K562 (cell line): ENCODE measurements around the gene EGF. TPM values are rescaled to one million over a fixed set of nuclear protein-coding genes. Genes with fewer than 3 reads are reported as not detected.
A peak's percentile ranks its signal among the peaks of the same experiment; 100 is the strongest.
"Not testable (repeated sequence)": the region's sequence is repeated elsewhere in the genome, so short reads cannot be mapped to it uniquely, and the experiment has no call there.

ENCODE experiments used
- ATAC-seq: fragments of 200-7000 bp; cut with Tn5 transposase; 3 replicates; pipeline ENCODE4 v1.9.1; 2020; ENCODE audit warnings: moderate library complexity
- BruUV-seq: library from RNA; stranded (reverse); fragments of 400-500 nt; replicated peaks from 2 replicates; lab custom pipeline; 2021; lab: Mats Ljungman, UMichigan
- CTCF ChIA-PET: fragments of 300-600 bp; formaldehyde crosslinking; extraction: SDS; loops from one replicate; lab custom pipeline; 2021; ENCODE audit warnings: low intra/inter-chr PET ratio; lab: Yijun Ruan, JAX
- POLR2A ChIA-PET: fragments of 300-600, 350-650 bp; sonication (Branson Sonifier 250); formaldehyde crosslinking; extraction: SDS; loops from one replicate; lab custom pipeline; 2021; ENCODE audit warnings: antibody characterized with exemption, inconsistent platforms; lab: Yijun Ruan, JAX
- DNase-seq, 4 experiments: peaks; one replicate each; pipeline versions ENCODE4 v3.0.0 to v3.0.0-alpha.2; 2011 to 2018; ENCODE audit warnings: low spot score in 3 of 4, mixed read lengths in 3 of 4; ENCODE audit errors: extremely low read depth in 1 of 4
- FAIRE-seq: peaks from 2 replicates; lab custom pipeline; 2011; peaks lifted over from hg19 to GRCh38; lab: Jason Lieb, UNC
- H2AFZ ChIP-seq: 2 replicates; pipeline ENCODE4 v1.6.0; 2011; ENCODE audit warnings: low read depth, low read length, control low read depth, inconsistent platforms
- H3K27ac ChIP-seq: fragments of 200-600 bp; 3 replicates; pipeline ENCODE4 v1.8.0; 2011; ENCODE audit warnings: low read depth, mild to moderate bottlenecking, control low read depth, inconsistent platforms, low read length, moderate library complexity, mixed read lengths; ENCODE audit errors: extremely low read depth
- H3K27me3 ChIP-seq, 2 experiments: fragments of 300-600 bp in 1 of 2; 2 replicates in 1 of 2; 3 replicates in 1 of 2; pipeline versions ENCODE4 v1.6.0 to v1.8.0; 2011; ENCODE audit warnings: inconsistent platforms in 2 of 2, low read length in 2 of 2, mild to moderate bottlenecking in 1 of 2, mixed read lengths in 1 of 2, moderate library complexity in 1 of 2; ENCODE audit not compliant: control insufficient read depth in 2 of 2, insufficient read depth in 2 of 2
- H3K36me3 ChIP-seq: fragments of 300-600 bp; 3 replicates; pipeline ENCODE4 v1.8.0; 2011; ENCODE audit warnings: mild to moderate bottlenecking, low read length, inconsistent platforms; ENCODE audit not compliant: control insufficient read depth, insufficient read depth
- H3K4me1 ChIP-seq, 2 experiments: fragments of 200-600 bp in 1 of 2; replicated peaks in 1 of 2; 2 replicates in 1 of 2; 3 replicates in 1 of 2; pipeline versions ENCODE4 v1.5.1 to v1.8.0; 2011; ENCODE audit warnings: inconsistent platforms in 2 of 2, low read length in 2 of 2, mild to moderate bottlenecking in 1 of 2, mixed read lengths in 1 of 2, moderate library complexity in 1 of 2; ENCODE audit not compliant: control insufficient read depth in 2 of 2, insufficient read depth in 2 of 2
- H3K4me2 ChIP-seq: 2 replicates; pipeline ENCODE4 v1.6.1; 2011; ENCODE audit warnings: low read length, control low read depth, inconsistent platforms, mixed read lengths; ENCODE audit not compliant: insufficient read depth
- H3K4me3 ChIP-seq: fragments of 200-600 bp; sonication (generic), shearing (Covaris generic); 2 replicates; pipeline ENCODE4 v1.5.1; 2016; ENCODE audit warnings: control low read depth, inconsistent platforms
- H3K79me2 ChIP-seq: fragments of 200-600 bp; 3 replicates; pipeline ENCODE4 v1.8.0; 2011; ENCODE audit warnings: low read length, inconsistent platforms; ENCODE audit not compliant: control insufficient read depth, insufficient read depth
- H3K9ac ChIP-seq, 2 experiments: 2 replicates each; pipeline versions ENCODE4 v1.6.0 to v1.6.1; 2011; ENCODE audit warnings: low read depth in 2 of 2, low read length in 2 of 2, control low read depth in 1 of 2, inconsistent platforms in 1 of 2, mild to moderate bottlenecking in 1 of 2, mixed read lengths in 1 of 2; ENCODE audit not compliant: insufficient read depth in 1 of 2
- H3K9me1 ChIP-seq: one replicate; pipeline ENCODE4 v1.6.0; 2011; ENCODE audit warnings: inconsistent platforms, mild to moderate bottlenecking, low read length, moderate library complexity; ENCODE audit not compliant: control insufficient read depth, insufficient read depth
- H3K9me3 ChIP-seq: replicated peaks from 2 replicates; pipeline ENCODE4 v1.5.1; 2011; ENCODE audit warnings: low read depth, low read length, inconsistent platforms; ENCODE audit not compliant: control insufficient read depth, insufficient read depth
- H4K20me1 ChIP-seq: replicated peaks from 2 replicates; pipeline ENCODE4 v1.6.1; 2011; ENCODE audit warnings: low read length, inconsistent platforms, mixed read lengths; ENCODE audit not compliant: control insufficient read depth, insufficient read depth
- BHLHE40 ChIP-seq: IDR thresholded peaks from 2 replicates; pipeline ENCODE4 v1.6.1; 2011; ENCODE audit warnings: low read length, improper control_type of control experiment
- CBX2 ChIP-seq: fragments of 200-600 bp; sonication (generic); IDR thresholded peaks from one replicate; pipeline ENCODE4 v1.6.1; 2012; ENCODE audit warnings: mild to moderate bottlenecking, low read length, inconsistent platforms; ENCODE audit not compliant: insufficient read depth, poor library complexity, severe bottlenecking
- CBX8 ChIP-seq: fragments of 200-600 bp; sonication (generic); IDR thresholded peaks from 2 replicates; pipeline ENCODE4 v1.6.1; 2012; ENCODE audit warnings: borderline replicate concordance, mixed run types, low read depth, mild to moderate bottlenecking, moderate library complexity, mixed read lengths, low read length, control low read depth, inconsistent platforms; ENCODE audit not compliant: poor library complexity, severe bottlenecking; ENCODE audit errors: extremely low read depth
- MTA1 ChIP-seq: fragments of 450-650 bp; IDR thresholded peaks from 2 replicates; pipeline ENCODE4 v1.6.1; 2017; ENCODE audit warnings: borderline replicate concordance
- SPI1 ChIP-seq: IDR thresholded peaks from 2 replicates; pipeline ENCODE4 v1.6.1; 2011; ENCODE audit warnings: low read depth, low read length, control low read depth, borderline replicate concordance
- WGBS: fragments of 100-300 bp; shearing (Covaris generic); methylation state at CpG from one replicate; pipeline ENCODE4 v1.1.6; 2016; ENCODE audit warnings: low coverage, mixed read lengths; ENCODE audit not compliant: insufficient coverage; ENCODE audit errors: missing lambda C conversion rate; 5-methylcytosine and 5-hydroxymethylcytosine counted together
- in situ Hi-C: fragments of 300-500 bp; cut with MboI; formaldehyde crosslinking; loops from 4 replicates; pipeline ENCODE4 v1.15.0; 2018; ENCODE audit warnings: inconsistent platforms, mixed read lengths
- intact Hi-C: fragments of 100-400 bp; cut with micrococcal nuclease; formaldehyde crosslinking; loops from 2 replicates; pipeline ENCODE4 v1.14.2; 2022
- polyA plus RNA-seq, 8 experiments: library from polyadenylated mRNA; depleted of rRNA in 4 of 8; stranded (reverse) in 5 of 8; unstranded in 3 of 8; fragments of >200 nt; fragmentation: Nextera tagmentation in 2 of 8; fragmentation: Illumina TruSeq in 1 of 8; extraction: Ambion mirVana in 2 of 8; extraction: Trizol in 1 of 8; gene quantifications; 2 replicates each; pipeline versions ENCODE4 v1.2.1 to v1.2.3, GENCODE V29; 2011 to 2014; ENCODE audit warnings: inconsistent platforms in 1 of 8, missing spikeins in 1 of 8
- total RNA-seq, 7 experiments: library from RNA; depleted of rRNA in 6 of 7; stranded (reverse); fragments of >200 nt in 6 of 7; fragmentation: Illumina TruSeq in 2 of 7; extraction: Trizol in 2 of 7; gene quantifications; 2 replicates each; pipeline versions ENCODE4 v1.2.1 to v1.2.3, GENCODE V29; 2011 to 2021; ENCODE audit warnings: low replicate concordance in 1 of 7
- TF ChIP-seq, protein P1 (sequence below): fragments of 450-650 bp; formaldehyde crosslinking; IDR thresholded peaks from 2 replicates; pipeline ENCODE4 v1.4.0; 2020; ENCODE audit warnings: mild to moderate bottlenecking, moderate library complexity

Gene EGF
- total and polyA plus RNA-seq, 9 of the 15 experiments (the other 6 are each of a cell fraction or from before 2014, with no cell fraction given), result 0.32 to 3.1 (median 1.3) TPM

DNA sequence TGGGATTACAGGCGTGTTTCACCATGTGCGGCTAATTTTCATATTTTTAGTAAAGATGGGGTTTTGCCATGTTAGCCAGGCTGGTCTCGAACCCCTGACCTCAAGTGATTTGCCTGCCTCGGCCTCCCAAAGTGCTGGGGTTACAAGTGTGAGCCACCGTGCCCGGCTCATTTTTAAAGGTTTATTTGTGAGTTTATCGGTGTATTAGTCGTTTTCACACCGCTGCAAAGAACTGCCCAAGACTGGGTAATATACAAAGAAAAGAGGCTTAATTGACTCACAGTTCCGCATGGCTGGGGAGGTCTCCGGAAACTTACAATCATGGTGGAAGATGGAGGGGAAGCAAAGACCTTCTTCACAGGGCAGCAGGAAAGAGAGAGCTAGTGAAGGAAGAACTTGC, 126.5 kb downstream of the EGF start:
- intact Hi-C loops, CTCF ChIA-PET, DNase-seq, H3K4me2 ChIP-seq, H3K4me1 ChIP-seq, H4K20me1 ChIP-seq, H3K4me3 ChIP-seq, in situ Hi-C loops, H2AFZ ChIP-seq, H3K79me2 ChIP-seq, H3K36me3 ChIP-seq, H3K9me3 ChIP-seq, ATAC-seq, H3K27ac ChIP-seq, BruUV-seq, H3K9ac ChIP-seq, H3K9me1 ChIP-seq, FAIRE-seq: not testable (repeated sequence)
- WGBS, result 3% methylated on average over 11 of the region's 11 CpGs
- POLR2A ChIA-PET, result interaction anchor here (1.6 to 2.2 kb wide), 2 partner anchors 11 to 14 kb away, joined by 4 to 7 read pairs; no protein-coding TSS in a partner anchor
- TF ChIP-seq CBX8 (peak; percentile 92), CBX2 (peak; percentile 31)
- peaks cover 10 to 15% of the 10 kb centered on the region in 2 experiments; a peak in 4 of 5 replicates for H3K27me3 ChIP-seq

DNA sequence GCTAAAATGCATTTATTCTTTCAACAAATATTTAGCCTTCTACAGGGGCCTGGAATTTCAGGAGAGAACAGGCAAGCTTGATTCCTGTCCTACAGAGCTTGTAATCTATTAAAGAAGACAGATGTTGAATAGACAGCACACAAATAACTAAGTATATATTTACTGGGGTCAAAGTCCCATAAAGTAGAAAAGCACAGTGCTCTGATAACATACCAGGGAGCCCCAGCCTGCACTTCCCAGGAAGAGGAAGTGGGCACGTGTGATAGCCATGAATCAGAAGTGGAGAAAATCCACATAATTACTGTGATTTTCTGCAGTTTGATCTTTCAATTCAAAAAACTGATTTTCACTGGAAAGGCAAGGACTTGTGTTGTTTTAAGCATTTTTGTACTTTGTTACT, 129.1 kb downstream of the EGF start:
- Histone ChIP-seq H3K4me2 (no peak overlapping the region), H4K20me1 (no peaks in the 10 kb centered on the region), H3K27me3 (peaks cover 7 to 15% of the 10 kb centered on the region in 2 experiments; a peak in 2 of 5 replicates), H3K9ac (no peak overlapping the region), H3K9me3 (no peaks in the 10 kb centered on the region), H3K79me2 (no peaks in the 10 kb centered on the region), H3K4me1 (no peaks in the 10 kb centered on the region)
- intact Hi-C loops (no loop called here), in situ Hi-C loops (no loop called here)
- no TSS peak for BruUV-seq
- ATAC-seq, result no peak
- CTCF ChIA-PET, result no interaction called here
- WGBS, result 0% methylated on average over 1 of the region's 1 CpG
- POLR2A ChIA-PET, result no interaction called here
- TF ChIP-seq, protein P1, sequence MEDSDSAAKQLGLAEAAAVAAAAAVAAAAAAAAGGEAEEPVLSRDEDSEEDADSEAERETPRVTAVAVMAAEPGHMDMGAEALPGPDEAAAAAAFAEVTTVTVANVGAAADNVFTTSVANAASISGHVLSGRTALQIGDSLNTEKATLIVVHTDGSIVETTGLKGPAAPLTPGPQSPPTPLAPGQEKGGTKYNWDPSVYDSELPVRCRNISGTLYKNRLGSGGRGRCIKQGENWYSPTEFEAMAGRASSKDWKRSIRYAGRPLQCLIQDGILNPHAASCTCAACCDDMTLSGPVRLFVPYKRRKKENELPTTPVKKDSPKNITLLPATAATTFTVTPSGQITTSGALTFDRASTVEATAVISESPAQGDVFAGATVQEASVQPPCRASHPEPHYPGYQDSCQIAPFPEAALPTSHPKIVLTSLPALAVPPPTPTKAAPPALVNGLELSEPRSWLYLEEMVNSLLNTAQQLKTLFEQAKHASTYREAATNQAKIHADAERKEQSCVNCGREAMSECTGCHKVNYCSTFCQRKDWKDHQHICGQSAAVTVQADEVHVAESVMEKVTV (CRISPR knock-in tag), result no peak
- TF ChIP-seq MTA1, result no peak
- peak; percentile 26; the same call in 1 of the 2 replicates for TF ChIP-seq BHLHE40
- TF ChIP-seq CBX8, result no peak
- TF ChIP-seq SPI1, result peak; percentile 75; the same call in 1 of the 2 replicates
- TF ChIP-seq, all 486 proteins: peak for 2
- no peak for DNase-seq
- Histone ChIP-seq H2AFZ (no peak overlapping the region), H3K4me3 (no peak overlapping the region), H3K36me3 (peaks cover 4% of the 10 kb centered on the region; the same call in 1 of the 3 replicates), H3K27ac (no peak overlapping the region), H3K9me1 (no peaks in the 10 kb centered on the region)
- FAIRE-seq, result no peak
